K562 (cell line): ENCODE measurements around the gene ZNF750. TPM values are rescaled to one million over a fixed set of nuclear protein-coding genes. Genes with fewer than 3 reads are reported as not detected.

ENCODE experiments used
- MGA ChIP-seq: fragments of 450-650 bp; IDR thresholded peaks from 2 replicates; pipeline ENCODE4 v1.6.1; 2016; ENCODE audit warnings: mild to moderate bottlenecking, moderate library complexity
- polyA plus RNA-seq, 8 experiments: library from polyadenylated mRNA; depleted of rRNA in 4 of 8; stranded (reverse) in 5 of 8; unstranded in 3 of 8; fragments of >200 nt; fragmentation: Nextera tagmentation in 2 of 8; fragmentation: Illumina TruSeq in 1 of 8; extraction: Ambion mirVana in 2 of 8; extraction: Trizol in 1 of 8; gene quantifications; 2 replicates each; pipeline versions ENCODE4 v1.2.1 to v1.2.3, GENCODE V29; 2011 to 2014; ENCODE audit warnings: inconsistent platforms in 1 of 8, missing spikeins in 1 of 8
- total RNA-seq, 7 experiments: library from RNA; depleted of rRNA in 6 of 7; stranded (reverse); fragments of >200 nt in 6 of 7; fragmentation: Illumina TruSeq in 2 of 7; extraction: Trizol in 2 of 7; gene quantifications; 2 replicates each; pipeline versions ENCODE4 v1.2.1 to v1.2.3, GENCODE V29; 2011 to 2021; ENCODE audit warnings: low replicate concordance in 1 of 7

Gene ZNF750
- total and polyA plus RNA-seq, 9 of the 15 experiments (the other 6 are each of a cell fraction or from before 2014, with no cell fraction given): not detected

GRCh38 chr17:82881900-82882714, 42.3 kb upstream of the ZNF750 start (continued):
- TF ChIP-seq MGA: peak; percentile 60; the same call in 1 of the 2 replicates
